HL-60 (cell line): Measurements from ENCODE around the gene SPDEF.

Experiments used
- DNase-seq, 2 experiments: peaks; one replicate each; pipeline ENCODE4 v3.0.0-alpha.2; 2010 to 2020; ENCODE audit warnings: low read depth in 1 of 2, low spot score in 1 of 2
- H3K27ac ChIP-seq: fragments of 250-450 bp; sonication (Bioruptor Pico); replicated peaks from 2 replicates; pipeline ENCODE4 v1.5.1; 2020; ENCODE audit warnings: mild to moderate bottlenecking, moderate library complexity
- H3K27me3 ChIP-seq: fragments of 250-450 bp; sonication (Bioruptor Pico); 2 replicates; pipeline ENCODE4 v1.5.1; 2021; ENCODE audit warnings: mild to moderate bottlenecking, moderate library complexity; ENCODE audit not compliant: insufficient read depth, poor library complexity, severe bottlenecking
- H3K4me3 ChIP-seq: replicated peaks from 2 replicates; pipeline ENCODE4 v1.5.1; 2011; ENCODE audit warnings: mild to moderate bottlenecking, control low read depth, low read length; ENCODE audit not compliant: insufficient read depth
- GABPA ChIP-seq: IDR thresholded peaks from 2 replicates; pipeline ENCODE4 v1.6.1; 2012; ENCODE audit warnings: low read depth
- POLR2AphosphoS5 ChIP-seq: IDR thresholded peaks from 2 replicates; pipeline ENCODE4 v1.6.1; 2012; ENCODE audit warnings: low read depth
- SPI1 ChIP-seq: IDR thresholded peaks from 2 replicates; pipeline ENCODE4 v1.6.1; 2012; ENCODE audit warnings: low read depth, mild to moderate bottlenecking, borderline replicate concordance
- TF ChIP-seq, protein P1 (sequence below): IDR thresholded peaks from one replicate; pipeline ENCODE4 v1.5.1; 2011; ENCODE audit warnings: low read length, control low read depth, inconsistent platforms; ENCODE audit not compliant: insufficient read depth
- TF ChIP-seq, protein P2 (sequence below): IDR thresholded peaks from 2 replicates; pipeline ENCODE4 v1.6.1; 2012; ENCODE audit warnings: low read depth; ENCODE audit not compliant: insufficient replicate concordance

SPDEF gene

DNA sequence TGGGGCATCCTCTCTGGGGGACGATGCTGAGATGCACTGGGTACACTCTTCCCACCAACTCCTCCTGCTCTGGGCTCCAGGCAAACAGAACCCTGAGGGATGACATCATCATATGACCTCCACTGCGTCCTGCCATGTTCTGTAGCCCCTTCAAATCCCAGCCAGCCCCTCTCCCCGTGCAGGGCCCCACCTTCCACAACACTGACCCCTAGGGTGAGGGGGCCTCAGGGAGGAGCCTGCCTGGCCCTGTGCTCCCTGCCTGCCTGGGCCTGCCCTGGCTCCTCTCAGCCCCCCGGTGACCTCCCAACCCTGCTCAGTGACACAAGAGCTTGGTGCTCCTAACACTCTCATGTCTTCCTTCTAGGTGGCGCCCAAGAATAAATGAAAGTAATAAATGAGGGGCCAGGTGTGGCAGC lies 9.6 kb upstream of the SPDEF start:
- TF ChIP-seq, protein P1, sequence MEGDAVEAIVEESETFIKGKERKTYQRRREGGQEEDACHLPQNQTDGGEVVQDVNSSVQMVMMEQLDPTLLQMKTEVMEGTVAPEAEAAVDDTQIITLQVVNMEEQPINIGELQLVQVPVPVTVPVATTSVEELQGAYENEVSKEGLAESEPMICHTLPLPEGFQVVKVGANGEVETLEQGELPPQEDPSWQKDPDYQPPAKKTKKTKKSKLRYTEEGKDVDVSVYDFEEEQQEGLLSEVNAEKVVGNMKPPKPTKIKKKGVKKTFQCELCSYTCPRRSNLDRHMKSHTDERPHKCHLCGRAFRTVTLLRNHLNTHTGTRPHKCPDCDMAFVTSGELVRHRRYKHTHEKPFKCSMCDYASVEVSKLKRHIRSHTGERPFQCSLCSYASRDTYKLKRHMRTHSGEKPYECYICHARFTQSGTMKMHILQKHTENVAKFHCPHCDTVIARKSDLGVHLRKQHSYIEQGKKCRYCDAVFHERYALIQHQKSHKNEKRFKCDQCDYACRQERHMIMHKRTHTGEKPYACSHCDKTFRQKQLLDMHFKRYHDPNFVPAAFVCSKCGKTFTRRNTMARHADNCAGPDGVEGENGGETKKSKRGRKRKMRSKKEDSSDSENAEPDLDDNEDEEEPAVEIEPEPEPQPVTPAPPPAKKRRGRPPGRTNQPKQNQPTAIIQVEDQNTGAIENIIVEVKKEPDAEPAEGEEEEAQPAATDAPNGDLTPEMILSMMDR: no peak
- Histone ChIP-seq H3K27me3 (peaks cover 7% of the 10 kb centered on the region), H3K27ac (no peak overlapping the region), H3K4me3 (no peak overlapping the region)
- no peak for DNase-seq

DNA sequence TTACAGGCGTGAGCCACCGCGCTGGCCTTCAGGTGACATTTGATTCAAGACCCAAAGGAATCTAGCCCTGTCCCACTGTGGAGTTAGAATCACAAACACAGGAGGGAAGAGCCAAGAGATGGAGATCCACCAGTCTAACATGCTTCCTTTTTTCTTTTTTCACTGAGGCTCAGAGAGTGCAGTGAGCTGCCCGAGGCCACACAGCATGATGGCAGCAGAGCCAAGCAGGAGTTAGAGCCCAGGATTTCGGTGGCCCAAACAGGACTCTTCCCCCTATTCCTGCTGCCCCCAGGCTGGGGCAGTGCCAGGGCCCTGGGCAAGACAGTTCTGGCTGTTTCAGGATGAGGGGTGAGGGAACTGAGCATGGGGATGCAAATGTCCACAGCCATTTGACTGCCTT lies 8.1 kb upstream of the SPDEF start:
- DNase-seq: no peak
- Histone ChIP-seq H3K27ac (no peak overlapping the region), H3K4me3 (no peak overlapping the region), H3K27me3 (peaks cover 5% of the 10 kb centered on the region)
- no peak for TF ChIP-seq SPI1
- no peak for TF ChIP-seq GABPA
- no peak for TF ChIP-seq POLR2AphosphoS5

DNA sequence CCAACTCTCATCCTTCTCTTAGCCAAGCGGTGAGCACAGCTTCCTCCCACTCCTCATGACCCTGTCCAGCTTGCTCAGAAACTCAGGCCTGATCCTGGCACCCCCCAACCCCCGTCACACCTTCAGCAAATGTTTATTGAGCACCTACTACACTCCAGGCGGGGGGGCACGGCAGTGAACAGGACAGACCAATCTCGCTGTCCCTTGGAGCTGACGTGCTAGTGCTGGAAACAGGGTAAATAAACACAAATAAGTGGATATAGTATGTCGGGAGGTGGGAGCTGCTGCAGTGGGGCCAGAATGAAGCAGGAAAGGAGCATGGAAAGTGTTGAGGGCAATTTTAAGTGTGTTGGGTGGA lies 7.4 kb upstream of the SPDEF start:
- TF ChIP-seq GABPA: no peak
- TF ChIP-seq, protein P2, sequence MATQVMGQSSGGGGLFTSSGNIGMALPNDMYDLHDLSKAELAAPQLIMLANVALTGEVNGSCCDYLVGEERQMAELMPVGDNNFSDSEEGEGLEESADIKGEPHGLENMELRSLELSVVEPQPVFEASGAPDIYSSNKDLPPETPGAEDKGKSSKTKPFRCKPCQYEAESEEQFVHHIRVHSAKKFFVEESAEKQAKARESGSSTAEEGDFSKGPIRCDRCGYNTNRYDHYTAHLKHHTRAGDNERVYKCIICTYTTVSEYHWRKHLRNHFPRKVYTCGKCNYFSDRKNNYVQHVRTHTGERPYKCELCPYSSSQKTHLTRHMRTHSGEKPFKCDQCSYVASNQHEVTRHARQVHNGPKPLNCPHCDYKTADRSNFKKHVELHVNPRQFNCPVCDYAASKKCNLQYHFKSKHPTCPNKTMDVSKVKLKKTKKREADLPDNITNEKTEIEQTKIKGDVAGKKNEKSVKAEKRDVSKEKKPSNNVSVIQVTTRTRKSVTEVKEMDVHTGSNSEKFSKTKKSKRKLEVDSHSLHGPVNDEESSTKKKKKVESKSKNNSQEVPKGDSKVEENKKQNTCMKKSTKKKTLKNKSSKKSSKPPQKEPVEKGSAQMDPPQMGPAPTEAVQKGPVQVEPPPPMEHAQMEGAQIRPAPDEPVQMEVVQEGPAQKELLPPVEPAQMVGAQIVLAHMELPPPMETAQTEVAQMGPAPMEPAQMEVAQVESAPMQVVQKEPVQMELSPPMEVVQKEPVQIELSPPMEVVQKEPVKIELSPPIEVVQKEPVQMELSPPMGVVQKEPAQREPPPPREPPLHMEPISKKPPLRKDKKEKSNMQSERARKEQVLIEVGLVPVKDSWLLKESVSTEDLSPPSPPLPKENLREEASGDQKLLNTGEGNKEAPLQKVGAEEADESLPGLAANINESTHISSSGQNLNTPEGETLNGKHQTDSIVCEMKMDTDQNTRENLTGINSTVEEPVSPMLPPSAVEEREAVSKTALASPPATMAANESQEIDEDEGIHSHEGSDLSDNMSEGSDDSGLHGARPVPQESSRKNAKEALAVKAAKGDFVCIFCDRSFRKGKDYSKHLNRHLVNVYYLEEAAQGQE: no peak
- no peak for TF ChIP-seq POLR2AphosphoS5
- TF ChIP-seq, protein P1: no peak
- no peak for DNase-seq
- Histone ChIP-seq H3K4me3 (no peak overlapping the region), H3K27me3 (peaks cover 2% of the 10 kb centered on the region), H3K27ac (no peak overlapping the region)

DNA sequence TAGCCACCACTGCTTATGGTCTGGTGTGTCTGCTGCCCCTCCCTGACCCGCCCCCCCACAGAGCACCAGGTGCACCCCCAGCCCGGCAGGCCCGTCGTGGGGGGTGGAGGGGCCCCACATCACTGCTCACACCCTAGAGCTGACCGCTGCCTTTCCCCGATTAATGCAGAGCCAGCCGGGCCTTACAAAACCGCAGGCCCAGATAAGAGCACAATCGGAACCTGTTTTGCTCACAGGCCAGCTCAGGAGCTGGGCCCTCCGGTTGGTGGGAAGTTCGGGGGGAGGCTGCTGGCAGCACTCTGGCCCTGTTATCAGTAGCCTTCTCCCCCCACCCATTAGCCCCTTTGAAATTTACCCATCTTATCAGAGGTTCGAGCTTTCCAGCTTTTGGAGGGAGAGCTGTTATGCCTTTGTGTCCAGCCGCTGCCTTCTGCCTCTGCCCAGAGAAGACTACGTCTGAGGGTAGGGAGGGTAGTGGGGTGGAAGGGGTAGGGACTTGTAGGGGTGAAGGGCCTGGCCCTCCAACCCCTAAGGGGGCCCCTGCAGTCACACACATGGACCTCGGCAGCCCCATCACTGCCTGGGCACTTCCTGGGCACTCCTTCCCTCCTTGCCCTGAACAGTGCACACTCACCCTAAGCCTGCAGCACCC lies 6.9 kb upstream of the SPDEF start:
- Histone ChIP-seq H3K27ac (no peak overlapping the region), H3K27me3 (no peaks in the 10 kb centered on the region), H3K4me3 (no peak overlapping the region)
- TF ChIP-seq, protein P2: no peak
- TF ChIP-seq POLR2AphosphoS5 (no peak), GABPA (no peak), SPI1 (no peak)
- TF ChIP-seq, protein P1: no peak
- DNase-seq: no peak
